Esophagus muscularis mucosa (tissue), 4 donors: ENCODE data around the gene PTPRCAP. TPM values are rescaled to one million over a fixed set of nuclear protein-coding genes. Genes with fewer than 3 reads are reported as not detected.

Source experiments
- DNase-seq: peaks from one replicate; pipeline ENCODE4 v3.0.0-alpha.2; 2017; ENCODE audit errors: extremely low spot score
- H3K27ac ChIP-seq, 4 donors: fragments of 200-600 bp; sonication (generic); replicated peaks in 1 of 4; 1 replicate in 3 of 4; 2 replicates in 1 of 4; pipeline ENCODE4 v1.5.1; 2016 to 2019; ENCODE audit warnings: mild to moderate bottlenecking in 1 of 4
- H3K27me3 ChIP-seq, 4 donors: fragments of 200-600 bp; sonication (generic); one replicate each; pipeline versions ENCODE4 v1.5.1 to v1.6.0; 2016 to 2019
- H3K36me3 ChIP-seq, 4 donors: fragments of 200-600 bp; sonication (generic); one replicate each; pipeline ENCODE4 v1.5.1; 2016 to 2019
- H3K4me1 ChIP-seq, 4 donors: fragments of 200-600 bp; sonication (generic); one replicate each; pipeline ENCODE4 v1.5.1; 2016 to 2019
- H3K4me3 ChIP-seq, 4 donors: fragments of 200-600 bp; sonication (generic); 1 replicate in 2 of 4; 2 replicates in 2 of 4; pipeline ENCODE4 v1.5.1; 2016 to 2019; ENCODE audit warnings: mild to moderate bottlenecking in 4 of 4, moderate library complexity in 1 of 4
- H3K9me3 ChIP-seq, 4 donors: fragments of 200-600 bp; sonication (generic); 1 replicate in 3 of 4; 2 replicates in 1 of 4; pipeline ENCODE4 v1.5.1; 2016 to 2019
- CTCF ChIP-seq, 3 experiments: fragments of 200-600 bp in 2 of 3; fragments of 450-650 bp in 1 of 3; sonication (generic) in 2 of 3; IDR thresholded peaks; one replicate each; pipeline ENCODE4 v1.5.1; 2017 to 2019; ENCODE audit warnings: antibody characterized with exemption in 3 of 3, mild to moderate bottlenecking in 2 of 3, moderate library complexity in 1 of 3
- EP300 ChIP-seq: sonication (generic); formaldehyde crosslinking; IDR thresholded peaks from one replicate; pipeline ENCODE4 v1.6.1; 2017; ENCODE audit warnings: antibody characterized with exemption
- POLR2A ChIP-seq: fragments of 450-650 bp; IDR thresholded peaks from one replicate; pipeline ENCODE4 v1.6.1; 2017; ENCODE audit warnings: antibody characterized with exemption, moderate library complexity, mild to moderate bottlenecking, low read depth
- POLR2AphosphoS5 ChIP-seq, 2 donors: sonication (generic); formaldehyde crosslinking; IDR thresholded peaks; one replicate each; pipeline ENCODE4 v1.6.1; 2017; ENCODE audit warnings: antibody characterized with exemption in 2 of 2
- WGBS: methylation state at CpG from one replicate; pipeline ENCODE4 v1.1.5; 2018; 5-methylcytosine and 5-hydroxymethylcytosine counted together
- intact Hi-C: fragments of 100-400 bp; cut with DNase I; formaldehyde crosslinking; loops from one replicate; pipeline ENCODE4 v1.15.1; 2023
- total RNA-seq, 4 donors: library from RNA; depleted of rRNA; stranded (reverse); fragments of >200 nt; gene quantifications; one replicate each; pipeline versions ENCODE4 v1.1.0 to v1.2.1, GENCODE V29; 2016

The PTPRCAP gene
- total RNA-seq, 4 donors from 2014 or later = 2.4 to 8.9 (median 3.6) TPM

GRCh38 chr11:67472882-67473281, 35.4 kb upstream of the PTPRCAP start:
- WGBS = 84% methylated on average over 7 of the region's 7 CpGs
- intact Hi-C loops = no loop called here
- H3K9me3 ChIP-seq = no peaks in the 10 kb centered on the region

GRCh38 chr11:67470337-67471002, 33.0 kb upstream of the PTPRCAP start:
- H3K4me3 ChIP-seq = no peak overlapping the region
- H3K27ac ChIP-seq = peak overlapping the region in 1 of 4 donors; percentile 90
- H3K27me3 ChIP-seq = no peaks in the 10 kb centered on the region
- TF ChIP-seq POLR2AphosphoS5 (IDR thresholded peaks at IDR 0.05) = no peak
- no peak for TF ChIP-seq POLR2A
- no peak for TF ChIP-seq EP300
- no peak for TF ChIP-seq CTCF (IDR thresholded peaks at IDR 0.05)
- H3K9me3 ChIP-seq = no peaks in the 10 kb centered on the region
- peaks cover 15 to 40% (median 34%) of the 10 kb centered on the region in 4 donors for H3K4me1 ChIP-seq
- H3K36me3 ChIP-seq = no peaks in the 10 kb centered on the region
- intact Hi-C loops = no loop called here
- no peak for DNase-seq
- WGBS = 88% methylated on average over 8 of the region's 8 CpGs

More at GRCh38 chr11:67472882-67473281, 35.4 kb upstream of the PTPRCAP start:
- H3K4me3 ChIP-seq = no peak overlapping the region
- no peaks in the 10 kb centered on the region for H3K27me3 ChIP-seq
- DNase-seq = no peak
- no peak for TF ChIP-seq CTCF (IDR thresholded peaks at IDR 0.05)
- TF ChIP-seq EP300 = no peak
- no peak for TF ChIP-seq POLR2AphosphoS5 (IDR thresholded peaks at IDR 0.05)
- peaks cover 6 to 17% (median 16%) of the 10 kb centered on the region in 4 donors for H3K4me1 ChIP-seq
- no peaks in the 10 kb centered on the region for H3K36me3 ChIP-seq
- H3K27ac ChIP-seq = no peak overlapping the region

GRCh38 chr11:67469508-67469811, 32.0 kb upstream of the PTPRCAP start:
- DNase-seq = no peak
- intact Hi-C loops = loop anchor here (5.0 kb wide), 1 partner anchor 67 kb away; the partner anchor contains the start of genes PPP1CA and TBC1D10C
- no peaks in the 10 kb centered on the region for H3K36me3 ChIP-seq
- no peaks in the 10 kb centered on the region for H3K9me3 ChIP-seq
- 17% methylated on average over 6 of the region's 9 CpGs for whole genome bisulfite sequencing
- peak overlapping the region; percentile 71 to 95 (median 88) for H3K4me3 ChIP-seq
- no peak for TF ChIP-seq CTCF (IDR thresholded peaks at IDR 0.05)
- TF ChIP-seq POLR2A = peak; percentile 41
- H3K27me3 ChIP-seq = no peaks in the 10 kb centered on the region
- H3K27ac ChIP-seq = peak overlapping the region; percentile 89 to 93 (median 92)
- peaks cover 22 to 48% (median 43%) of the 10 kb centered on the region in 4 donors for H3K4me1 ChIP-seq

GRCh38 chr11:67468759-67469507, 31.5 kb upstream of the PTPRCAP start, which contains the start of gene TMEM134:
Gene TMEM134 (minus strand): TSS chr11:67469251. CDS start chr11:67469192, 59 bp downstream.
- Histone ChIP-seq H3K4me3 (peak within 1 kb of the TSS; percentile 71 to 95 (median 88)), H3K9me3 (no peaks in the 10 kb centered on the region), H3K4me1 (peaks cover 26 to 53% (median 48%) of the 10 kb centered on the region in 4 donors), H3K36me3 (no peaks in the 10 kb centered on the region), H3K27ac (peak within 1 kb of the TSS; percentile 89 to 93 (median 92)), H3K27me3 (no peaks in the 10 kb centered on the region)
- intact Hi-C loops = loop anchor here (5.0 kb wide), 1 partner anchor 67 kb away; the partner anchor contains the start of genes PPP1CA and TBC1D10C
- peak; percentile 51 to 61 (median 55) for TF ChIP-seq CTCF (IDR thresholded peaks at IDR 0.05)
- TF ChIP-seq EP300 = no peak
- peak; percentile 91 to 97 for TF ChIP-seq POLR2AphosphoS5 (IDR thresholded peaks at IDR 0.05)
- TF ChIP-seq POLR2A = no peak
- peak; percentile 97 for DNase-seq
- WGBS = no CpG with 5 or more reads among the region's 76 CpGs
